K562 (cell line): ENCODE measurements around the gene TRIOBP.

ENCODE experiments used
- CTCF ChIP-seq, 3 experiments: IDR thresholded peaks in 2 of 3; conservative IDR thresholded peaks in 1 of 3; 2 replicates each; pipeline ENCODE4 v1.5.1; 2011 to 2012; ENCODE audit warnings: low read length in 3 of 3, mild to moderate bottlenecking in 3 of 3, control low read depth in 2 of 3, improper control_type of control experiment in 1 of 3, inconsistent platforms in 1 of 3, low read depth in 1 of 3, mixed read lengths in 1 of 3, moderate library complexity in 1 of 3; ENCODE audit not compliant: insufficient read depth in 2 of 3
- FOXP4 ChIP-seq: sonication (generic); formaldehyde crosslinking; IDR thresholded peaks from 2 replicates; pipeline ENCODE4 v1.8.0; 2022; ENCODE audit warnings: mild to moderate bottlenecking, missing genetic modification reagents, borderline replicate concordance
- GMEB1 ChIP-seq: fragments of 250-450 bp; sonication (Bioruptor Pico); IDR thresholded peaks from 2 replicates; pipeline ENCODE4 v1.4.0; 2020; ENCODE audit warnings: mild to moderate bottlenecking
- MAFG ChIP-seq: fragments of 450-650 bp; conservative IDR thresholded peaks from 2 replicates; pipeline ENCODE4 v1.6.1; 2016; ENCODE audit warnings: missing genetic modification characterization, missing compliant biosample characterization
- POLR2A ChIP-seq: fragments of 450-650 bp; conservative IDR thresholded peaks from 2 replicates; pipeline ENCODE4 v1.6.1; 2016
- SMAD3 ChIP-seq: fragments of 450-650 bp; formaldehyde crosslinking; conservative IDR thresholded peaks from 2 replicates; pipeline ENCODE4 v1.4.0; 2020; ENCODE audit warnings: mild to moderate bottlenecking
- ZFP36 ChIP-seq: fragments of 150-350 bp; IDR thresholded peaks from 2 replicates; pipeline ENCODE4 v1.6.1; 2018; ENCODE audit warnings: low read length, low read depth; ENCODE audit not compliant: partially characterized antibody
- ZNF12 ChIP-seq: sonication (generic); formaldehyde crosslinking; IDR thresholded peaks from 2 replicates; pipeline ENCODE4 v1.4.0; 2020; ENCODE audit warnings: mild to moderate bottlenecking, missing genetic modification reagents
- ZNF24 ChIP-seq: fragments of 450-650 bp; IDR thresholded peaks from 2 replicates; pipeline ENCODE4 v1.6.1; 2016
- TF ChIP-seq, protein P1 (sequence below): fragments of 450-650 bp; IDR thresholded peaks from 2 replicates; pipeline ENCODE4 v1.6.1; 2017; ENCODE audit warnings: mild to moderate bottlenecking, moderate library complexity

- no peak for TF ChIP-seq POLR2A
- no peak for TF ChIP-seq FOXP4 (CRISPR knock-in tag)
- TF ChIP-seq, protein P1, sequence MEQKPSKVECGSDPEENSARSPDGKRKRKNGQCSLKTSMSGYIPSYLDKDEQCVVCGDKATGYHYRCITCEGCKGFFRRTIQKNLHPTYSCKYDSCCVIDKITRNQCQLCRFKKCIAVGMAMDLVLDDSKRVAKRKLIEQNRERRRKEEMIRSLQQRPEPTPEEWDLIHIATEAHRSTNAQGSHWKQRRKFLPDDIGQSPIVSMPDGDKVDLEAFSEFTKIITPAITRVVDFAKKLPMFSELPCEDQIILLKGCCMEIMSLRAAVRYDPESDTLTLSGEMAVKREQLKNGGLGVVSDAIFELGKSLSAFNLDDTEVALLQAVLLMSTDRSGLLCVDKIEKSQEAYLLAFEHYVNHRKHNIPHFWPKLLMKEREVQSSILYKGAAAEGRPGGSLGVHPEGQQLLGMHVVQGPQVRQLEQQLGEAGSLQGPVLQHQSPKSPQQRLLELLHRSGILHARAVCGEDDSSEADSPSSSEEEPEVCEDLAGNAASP, result no peak
- no peak for TF ChIP-seq ZNF24
- TF ChIP-seq ZNF12 (CRISPR knock-in tag), result no peak
- TF ChIP-seq ZFP36, result no peak
- TF ChIP-seq CTCF (IDR thresholded peaks at IDR 0.05 in 2 of 3, conservative IDR thresholded peaks at IDR 0.05 in 1 of 3; ENCODE audit: insufficient read depth in 2 of 3, low read depth in 1 of 3, low read length in 3 of 3), result no peak
- no peak for TF ChIP-seq MAFG (tag)
- TF ChIP-seq SMAD3 (CRISPR knock-in tag), result no peak
- TF ChIP-seq GMEB1 (CRISPR knock-in tag), result no peak
Measured at GRCh38 chr22:37803639-37804351, 106.9 kb downstream of the TRIOBP start.
